Smooth muscle cell (in vitro differentiated cells): ENCODE measurements around the gene ATP7B. TPM values are rescaled to one million over a fixed set of nuclear protein-coding genes. Genes with fewer than 3 reads are reported as not detected.

Experiments
- DNase-seq: peaks from one replicate; lab custom pipeline; 2025; ENCODE audit not compliant: unreplicated experiment; lab: John Stamatoyannopoulos, UW
- H2AFZ ChIP-seq: fragments of 200-600 bp; sonication (generic); 2 replicates; pipeline ENCODE4 v1.6.0; 2016; ENCODE audit warnings: antibody characterized with exemption, low read depth, mild to moderate bottlenecking
- H3F3A ChIP-seq: fragments of 200-600 bp; sonication (generic); 2 replicates; pipeline ENCODE4 v1.6.0; 2017; ENCODE audit warnings: antibody characterized with exemption, low read depth
- H3K27ac ChIP-seq: fragments of 200-600 bp; sonication (generic); 2 replicates; pipeline ENCODE4 v1.5.1; 2016; ENCODE audit warnings: low read depth, mild to moderate bottlenecking
- H3K27me3 ChIP-seq: fragments of 200-600 bp; sonication (generic); 2 replicates; pipeline ENCODE4 v1.6.1; 2016; ENCODE audit warnings: low read depth, mild to moderate bottlenecking
- H3K36me3 ChIP-seq: fragments of 200-600 bp; sonication (generic); 2 replicates; pipeline ENCODE4 v1.5.1; 2016; ENCODE audit warnings: low read depth
- H3K4me1 ChIP-seq: fragments of 200-600 bp; sonication (generic); 2 replicates; pipeline ENCODE4 v1.5.1; 2016; ENCODE audit warnings: low read depth
- H3K4me2 ChIP-seq: fragments of 200-600 bp; sonication (generic); 2 replicates; pipeline ENCODE4 v1.6.0; 2016; ENCODE audit warnings: mild to moderate bottlenecking
- H3K4me3 ChIP-seq: fragments of 200-600 bp; sonication (generic); 2 replicates; pipeline ENCODE4 v1.5.1; 2016; ENCODE audit warnings: mild to moderate bottlenecking
- H3K79me2 ChIP-seq: fragments of 200-600 bp; sonication (generic); 2 replicates; pipeline ENCODE4 v1.6.0; 2016; ENCODE audit warnings: low read depth, mild to moderate bottlenecking
- H3K9ac ChIP-seq: fragments of 200-600 bp; sonication (generic); 2 replicates; pipeline ENCODE4 v1.6.0; 2016; ENCODE audit warnings: low read depth
- H3K9me3 ChIP-seq: fragments of 200-600 bp; sonication (generic); replicated peaks from 2 replicates; pipeline ENCODE4 v1.5.1; 2016; ENCODE audit warnings: low read depth
- H4K20me1 ChIP-seq: fragments of 200-600 bp; sonication (generic); 2 replicates; pipeline ENCODE4 v1.6.0; 2016; ENCODE audit warnings: low read depth
- CTCF ChIP-seq: fragments of 200-600 bp; sonication (generic); IDR thresholded peaks from 2 replicates; pipeline ENCODE4 v1.5.1; 2017; ENCODE audit warnings: borderline replicate concordance, mild to moderate bottlenecking, antibody characterized with exemption; ENCODE audit not compliant: insufficient read depth, poor library complexity, severe bottlenecking
- WGBS: methylation state at CpG from one replicate; pipeline ENCODE4 v1.1.7; 2016; ENCODE audit warnings: low lambda C conversion rate; 5-methylcytosine and 5-hydroxymethylcytosine counted together
- polyA plus RNA-seq: library from polyadenylated mRNA; unstranded; fragments of >200 nt; fragmentation: Nextera tagmentation; extraction: Ambion mirVana; gene quantifications from 2 replicates; pipeline ENCODE4 v1.2.1, GENCODE V29; 2016
- total RNA-seq: library from RNA; depleted of rRNA; stranded (reverse); fragments of >200 nt; gene quantifications from 2 replicates; pipeline ENCODE4 v1.2.3, GENCODE V29; 2014

Gene ATP7B
- total and polyA plus RNA-seq, 2 experiments from 2014 or later = 10.0 to 23.5 TPM

- no peak overlapping the region for H3K27ac ChIP-seq
- peaks cover 93% of the 10 kb centered on the region for H3K79me2 ChIP-seq
- WGBS = 55% methylated on average over 6 of the region's 6 CpGs
These were observed 12.3 kb downstream of the ATP7B start for GRCh38 chr13:51998723-51999509.

GRCh38 chr13:51997641-51998330 is 13.5 kb downstream of the ATP7B start:
- 74% methylated on average over 8 of the region's 8 CpGs for WGBS

More at GRCh38 chr13:51998723-51999509, 12.3 kb downstream of the ATP7B start:
- no peak for DNase-seq
- no peaks in the 10 kb centered on the region for H3K27me3 ChIP-seq
- H3K4me1 ChIP-seq = peaks cover 28% of the 10 kb centered on the region
- H3K9ac ChIP-seq = no peak overlapping the region
- no peak overlapping the region for H3K4me3 ChIP-seq
- no peaks in the 10 kb centered on the region for H3F3A ChIP-seq
- H4K20me1 ChIP-seq = peaks cover 77% of the 10 kb centered on the region
- no peaks in the 10 kb centered on the region for H3K36me3 ChIP-seq
- peak overlapping the region; percentile 64 for H3K4me2 ChIP-seq
- TF ChIP-seq CTCF = no peak
- no peak overlapping the region for H2AFZ ChIP-seq
- H3K9me3 ChIP-seq = no peaks in the 10 kb centered on the region

GRCh38 chr13:51997186-51997585 is 14.1 kb downstream of the ATP7B start:
- no peaks in the 10 kb centered on the region for H3K27me3 ChIP-seq
- H3K36me3 ChIP-seq = no peaks in the 10 kb centered on the region
- H3K4me3 ChIP-seq = no peak overlapping the region
- H3K4me2 ChIP-seq = no peak overlapping the region
- H3K4me1 ChIP-seq = peaks cover 28% of the 10 kb centered on the region
- TF ChIP-seq CTCF = no peak
- 97% methylated on average over 2 of the region's 2 CpGs for WGBS
- H3K9ac ChIP-seq = no peak overlapping the region
- no peaks in the 10 kb centered on the region for H3F3A ChIP-seq
- no peak overlapping the region for H2AFZ ChIP-seq
- no peak for DNase-seq
- H3K9me3 ChIP-seq = no peaks in the 10 kb centered on the region
- H4K20me1 ChIP-seq = peaks cover 86% of the 10 kb centered on the region
- peaks cover 94% of the 10 kb centered on the region for H3K79me2 ChIP-seq
- H3K27ac ChIP-seq = no peak overlapping the region

More at GRCh38 chr13:51997641-51998330, 13.5 kb downstream of the ATP7B start:
- TF ChIP-seq CTCF = no peak
- Histone ChIP-seq H3K79me2 (peaks cover 92% of the 10 kb centered on the region), H3K27me3 (no peaks in the 10 kb centered on the region), H3F3A (no peaks in the 10 kb centered on the region), H2AFZ (no peak overlapping the region), H3K9me3 (no peaks in the 10 kb centered on the region), H3K4me2 (no peak overlapping the region), H3K4me3 (no peak overlapping the region), H3K4me1 (peaks cover 28% of the 10 kb centered on the region), H3K36me3 (no peaks in the 10 kb centered on the region), H4K20me1 (peaks cover 86% of the 10 kb centered on the region), H3K9ac (no peak overlapping the region), H3K27ac (no peak overlapping the region)
- DNase-seq = no peak
